ENCODE data around the gene DDX4. TPM values are rescaled to one million over a fixed set of nuclear protein-coding genes. Genes with fewer than 3 reads are reported as not detected.
"Not testable (repeated sequence)": the region's sequence is repeated elsewhere in the genome, so short reads cannot be mapped to it uniquely, and the experiment has no call there.

DDX4 gene
- total RNA-seq, 1 donor from 2014 or later: not detected

- H3K27me3 ChIP-seq (ENCODE audit: low read depth): no peaks in the 10 kb centered on the region
- peaks cover 20% of the 10 kb centered on the region for H3K4me1 ChIP-seq
- no peaks in the 10 kb centered on the region for H3K36me3 ChIP-seq
- H3K9me3 ChIP-seq (replicated peaks): no peaks in the 10 kb centered on the region
- TF ChIP-seq, protein P1, sequence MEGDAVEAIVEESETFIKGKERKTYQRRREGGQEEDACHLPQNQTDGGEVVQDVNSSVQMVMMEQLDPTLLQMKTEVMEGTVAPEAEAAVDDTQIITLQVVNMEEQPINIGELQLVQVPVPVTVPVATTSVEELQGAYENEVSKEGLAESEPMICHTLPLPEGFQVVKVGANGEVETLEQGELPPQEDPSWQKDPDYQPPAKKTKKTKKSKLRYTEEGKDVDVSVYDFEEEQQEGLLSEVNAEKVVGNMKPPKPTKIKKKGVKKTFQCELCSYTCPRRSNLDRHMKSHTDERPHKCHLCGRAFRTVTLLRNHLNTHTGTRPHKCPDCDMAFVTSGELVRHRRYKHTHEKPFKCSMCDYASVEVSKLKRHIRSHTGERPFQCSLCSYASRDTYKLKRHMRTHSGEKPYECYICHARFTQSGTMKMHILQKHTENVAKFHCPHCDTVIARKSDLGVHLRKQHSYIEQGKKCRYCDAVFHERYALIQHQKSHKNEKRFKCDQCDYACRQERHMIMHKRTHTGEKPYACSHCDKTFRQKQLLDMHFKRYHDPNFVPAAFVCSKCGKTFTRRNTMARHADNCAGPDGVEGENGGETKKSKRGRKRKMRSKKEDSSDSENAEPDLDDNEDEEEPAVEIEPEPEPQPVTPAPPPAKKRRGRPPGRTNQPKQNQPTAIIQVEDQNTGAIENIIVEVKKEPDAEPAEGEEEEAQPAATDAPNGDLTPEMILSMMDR (IDR thresholded peaks at IDR 0.05; ENCODE audit: borderline replicate concordance): no peak
- H3K27ac ChIP-seq (replicated peaks): no peak overlapping the region
- intact Hi-C loops (cut with micrococcal nuclease): no loop called here
- H3K4me3 ChIP-seq: no peak overlapping the region
- DNase-seq: no peak
Measured at GRCh38 chr5:55714749-55715148, 23.1 kb upstream of the DDX4 start.

GRCh38 chr5:55715519-55716078, 22.3 kb upstream of the DDX4 start:
- H3K9me3 ChIP-seq (replicated peaks): no peaks in the 10 kb centered on the region
- H3K4me1 ChIP-seq: peaks cover 20% of the 10 kb centered on the region
- H3K4me3 ChIP-seq: no peak overlapping the region
- TF ChIP-seq, protein P1 (IDR thresholded peaks at IDR 0.05; ENCODE audit: borderline replicate concordance): no peak
- H3K27me3 ChIP-seq (ENCODE audit: low read depth): no peaks in the 10 kb centered on the region
- no peaks in the 10 kb centered on the region for H3K36me3 ChIP-seq
- DNase-seq: no peak
- intact Hi-C loops (cut with micrococcal nuclease): no loop called here
- H3K27ac ChIP-seq (replicated peaks): no peak overlapping the region

GRCh38 chr5:55719026-55719425, 18.8 kb upstream of the DDX4 start:
- H3K4me3 ChIP-seq; DNase-seq; H3K36me3 ChIP-seq; H3K9me3 ChIP-seq (replicated peaks); intact Hi-C loops (cut with micrococcal nuclease); H3K27ac ChIP-seq (replicated peaks); H3K4me1 ChIP-seq; H3K27me3 ChIP-seq (ENCODE audit: low read depth): not testable (repeated sequence)

DNA sequence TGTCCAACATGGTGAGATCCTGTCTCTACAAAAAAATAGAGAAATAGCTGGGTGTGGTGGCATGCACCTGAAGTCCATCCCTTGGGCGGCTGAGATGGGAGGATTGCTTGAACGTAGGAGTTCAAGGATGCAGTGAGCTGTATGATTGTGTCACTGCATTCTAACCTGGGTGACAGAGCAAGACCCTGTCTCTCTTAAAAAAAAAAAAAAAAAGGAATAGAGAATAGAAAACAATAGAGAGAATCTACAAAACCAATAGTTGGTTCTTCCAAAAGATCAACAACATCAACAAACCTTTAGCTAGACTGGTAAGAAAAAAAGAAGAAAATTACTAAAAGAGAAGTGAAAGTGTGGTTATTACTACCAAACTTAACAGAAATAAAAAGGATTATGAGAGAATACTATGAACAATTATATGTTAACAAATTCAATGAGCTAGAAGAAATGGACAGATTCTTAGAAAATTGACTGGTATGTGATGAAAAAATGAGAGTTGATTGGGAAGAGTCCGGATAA, 17.6 kb upstream of the DDX4 start:
- no peaks in the 10 kb centered on the region for H3K36me3 ChIP-seq
- intact Hi-C loops (cut with micrococcal nuclease): no loop called here
- H3K4me3 ChIP-seq: no peak overlapping the region
- no peak overlapping the region for H3K27ac ChIP-seq (replicated peaks)
- H3K9me3 ChIP-seq (replicated peaks): no peaks in the 10 kb centered on the region
- H3K27me3 ChIP-seq (ENCODE audit: low read depth): no peaks in the 10 kb centered on the region
- TF ChIP-seq, protein P1 (IDR thresholded peaks at IDR 0.05; ENCODE audit: borderline replicate concordance): no peak
- H3K4me1 ChIP-seq: no peaks in the 10 kb centered on the region
- DNase-seq: no peak

GRCh38 chr5:55724281-55724680, 13.6 kb upstream of the DDX4 start:
- H3K4me1 ChIP-seq: no peaks in the 10 kb centered on the region
- intact Hi-C loops (cut with micrococcal nuclease): no loop called here
- TF ChIP-seq, protein P1 (IDR thresholded peaks at IDR 0.05; ENCODE audit: borderline replicate concordance): no peak
- no peaks in the 10 kb centered on the region for H3K9me3 ChIP-seq (replicated peaks)
- no peaks in the 10 kb centered on the region for H3K27me3 ChIP-seq (ENCODE audit: low read depth)
- DNase-seq: no peak
- H3K36me3 ChIP-seq: no peaks in the 10 kb centered on the region
- no peak overlapping the region for H3K27ac ChIP-seq (replicated peaks)
- H3K4me3 ChIP-seq: no peak overlapping the region

GRCh38 chr5:55731848-55732247, 6.0 kb upstream of the DDX4 start:
- TF ChIP-seq, protein P1 (IDR thresholded peaks at IDR 0.05; ENCODE audit: borderline replicate concordance): no peak
- intact Hi-C loops (cut with micrococcal nuclease): no loop called here

More at GRCh38 chr5:55731848-55732247, 6.0 kb upstream of the DDX4 start:
- no peak for DNase-seq
- H3K4me1 ChIP-seq: no peaks in the 10 kb centered on the region
- H3K27ac ChIP-seq (replicated peaks): no peak overlapping the region
- H3K27me3 ChIP-seq (ENCODE audit: low read depth): no peaks in the 10 kb centered on the region
- no peaks in the 10 kb centered on the region for H3K9me3 ChIP-seq (replicated peaks)
- no peak overlapping the region for H3K4me3 ChIP-seq
- H3K36me3 ChIP-seq: no peaks in the 10 kb centered on the region

Data from left ventricle myocardium inferior (tissue), 1 donor.